GM12878 (cell line): ENCODE data around the gene PRMT1. TPM values are rescaled to one million over a fixed set of nuclear protein-coding genes. Genes with fewer than 3 reads are reported as not detected.

Experiments
- ASH2L ChIP-seq: fragments of 300-600, 200-600 bp; sonication (generic); IDR thresholded peaks from 2 replicates; pipeline ENCODE4 v1.6.1; 2017; ENCODE audit warnings: low read depth, mild to moderate bottlenecking, borderline replicate concordance
- BHLHE40 ChIP-seq, 2 experiments: fragments of 450-650 bp in 1 of 2; IDR thresholded peaks; 2 replicates each; pipeline ENCODE4 v1.6.1; 2011 to 2017; ENCODE audit warnings: low read depth in 2 of 2, borderline replicate concordance in 1 of 2, improper control_type of control experiment in 1 of 2, low read length in 1 of 2, mild to moderate bottlenecking in 1 of 2
- CBX5 ChIP-seq: sonication (generic); IDR thresholded peaks from 2 replicates; pipeline ENCODE4 v1.6.1; 2016; ENCODE audit warnings: low read depth, moderate library complexity, mild to moderate bottlenecking, inconsistent platforms
- CHD4 ChIP-seq: fragments of 200-600 bp; sonication (generic); IDR thresholded peaks from 2 replicates; pipeline ENCODE4 v1.6.1; 2016; ENCODE audit warnings: mild to moderate bottlenecking
- CREB1 ChIP-seq: IDR thresholded peaks from 2 replicates; pipeline ENCODE4 v1.6.1; 2012; ENCODE audit warnings: low read depth, mild to moderate bottlenecking, inconsistent platforms
- ETV6 ChIP-seq, 2 experiments: fragments of 450-650 bp in 1 of 2; IDR thresholded peaks in 1 of 2; conservative IDR thresholded peaks in 1 of 2; 2 replicates each; pipeline ENCODE4 v1.6.1; 2014; ENCODE audit warnings: antibody characterized with exemption in 1 of 2, borderline replicate concordance in 1 of 2, low read depth in 1 of 2, mild to moderate bottlenecking in 1 of 2, moderate library complexity in 1 of 2
- KAT2A ChIP-seq: conservative IDR thresholded peaks from 2 replicates; pipeline ENCODE4 v1.6.1; 2011; ENCODE audit warnings: low read depth, low read length; ENCODE audit not compliant: control insufficient read depth
- KLF5 ChIP-seq: fragments of 450-650 bp; IDR thresholded peaks from 2 replicates; pipeline ENCODE4 v1.6.1; 2014; ENCODE audit warnings: mild to moderate bottlenecking; ENCODE audit not compliant: partially characterized antibody
- MTA3 ChIP-seq: IDR thresholded peaks from 2 replicates; pipeline ENCODE4 v1.6.1; 2012; ENCODE audit warnings: low read length, inconsistent platforms, borderline replicate concordance
- NFYA ChIP-seq: IDR thresholded peaks from 2 replicates; pipeline ENCODE4 v1.6.1; 2011; ENCODE audit warnings: low read depth, mild to moderate bottlenecking, low read length, improper control_type of control experiment, borderline replicate concordance
- RFX5 ChIP-seq: IDR thresholded peaks from 2 replicates; pipeline ENCODE4 v1.6.1; 2011; ENCODE audit warnings: low read depth, low read length, improper control_type of control experiment
- SMC3 ChIP-seq: IDR thresholded peaks from 2 replicates; pipeline ENCODE4 v1.6.1; 2011; ENCODE audit warnings: low read length, improper control_type of control experiment, borderline replicate concordance
- SREBF2 ChIP-seq: IDR thresholded peaks from 2 replicates; pipeline ENCODE4 v1.6.1; 2012; ENCODE audit warnings: mild to moderate bottlenecking, low read length
- ZNF217 ChIP-seq: fragments of 450-650 bp; IDR thresholded peaks from 2 replicates; pipeline ENCODE4 v1.6.1; 2017; ENCODE audit warnings: antibody characterized with exemption, mild to moderate bottlenecking
- ZNF622 ChIP-seq: fragments of 450-650 bp; IDR thresholded peaks from 2 replicates; pipeline ENCODE4 v1.6.1; 2017; ENCODE audit warnings: mild to moderate bottlenecking, inconsistent platforms
- polyA plus RNA-seq, 11 experiments: library from polyadenylated mRNA; depleted of rRNA in 4 of 11; unstranded in 6 of 11; stranded (reverse) in 5 of 11; fragments of >200 nt; fragmentation: Nextera tagmentation in 4 of 11; fragmentation: Illumina TruSeq in 1 of 11; extraction: Ambion mirVana in 4 of 11; extraction: Trizol in 1 of 11; gene quantifications; 1 replicate in 1 of 11; 2 replicates in 10 of 11; pipeline versions ENCODE4 v1.2.1 to v1.2.3, GENCODE V29; 2011 to 2016; ENCODE audit warnings: inconsistent platforms in 2 of 11, missing spikeins in 2 of 11, low read depth in 1 of 11
- total RNA-seq, 4 experiments: library from RNA; depleted of rRNA in 3 of 4; stranded (reverse); fragments of >200 nt in 3 of 4; fragmentation: Illumina TruSeq in 1 of 4; extraction: Trizol in 1 of 4; gene quantifications; 2 replicates each; pipeline versions ENCODE4 v1.2.1 to v1.2.3, GENCODE V29; 2013 to 2021
- TF ChIP-seq, protein P1 (sequence below): fragments of 450-650 bp; IDR thresholded peaks from 2 replicates; pipeline ENCODE4 v1.6.1; 2018; ENCODE audit warnings: borderline replicate concordance, mild to moderate bottlenecking; ENCODE audit not compliant: partially characterized antibody
- TF ChIP-seq, protein P2 (sequence below): fragments of 450-650 bp; conservative IDR thresholded peaks from 2 replicates; pipeline ENCODE4 v1.6.1; 2017; ENCODE audit warnings: mild to moderate bottlenecking, moderate library complexity
- TF ChIP-seq, protein P3 (sequence below): fragments of 150-350 bp; IDR thresholded peaks from 2 replicates; pipeline ENCODE4 v1.6.1; 2016; ENCODE audit warnings: low read depth, low read length
- TF ChIP-seq, protein P4 (sequence below): fragments of 450-650 bp; IDR thresholded peaks from 2 replicates; pipeline ENCODE4 v1.6.1; 2017; ENCODE audit warnings: antibody characterized with exemption, mild to moderate bottlenecking, moderate library complexity

PRMT1 gene
- total and polyA plus RNA-seq, 10 of the 15 experiments (the other 5 are each of a cell fraction or from before 2014, with no cell fraction given): 19.9 to 667 (median 444) TPM

DNA sequence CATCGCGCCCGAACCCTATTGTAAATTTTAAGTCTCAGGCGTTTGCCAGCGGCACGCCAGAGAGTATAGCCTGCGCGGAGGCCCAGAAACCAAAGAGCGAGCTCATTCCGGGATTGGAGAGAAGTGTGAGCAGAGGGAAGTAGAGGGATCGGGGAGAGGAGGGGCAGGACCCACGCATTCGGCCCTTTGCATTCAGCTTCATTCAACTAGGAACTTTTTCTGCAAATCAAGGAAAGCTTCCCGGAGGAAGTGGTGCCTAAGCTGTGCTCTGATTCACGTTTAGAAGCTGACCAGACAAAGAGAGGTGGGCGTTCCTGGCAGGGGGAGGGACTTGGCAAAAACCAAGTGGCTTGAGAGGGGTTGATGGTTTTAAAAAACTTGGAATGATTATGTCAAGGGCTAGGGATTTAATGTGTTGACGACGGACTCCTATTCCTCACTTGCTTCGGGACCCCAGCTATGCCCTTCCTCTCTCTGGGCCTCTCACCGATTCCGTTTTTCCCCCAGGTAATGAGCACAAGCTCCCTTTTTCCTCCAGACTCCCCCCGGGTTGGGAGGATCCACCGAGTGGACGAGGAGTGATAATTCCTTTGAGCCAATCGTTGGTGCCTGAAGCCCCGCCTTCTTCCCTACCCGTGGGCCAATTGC is 811 bp upstream of the PRMT1 start (continued):
- TF ChIP-seq, protein P1, sequence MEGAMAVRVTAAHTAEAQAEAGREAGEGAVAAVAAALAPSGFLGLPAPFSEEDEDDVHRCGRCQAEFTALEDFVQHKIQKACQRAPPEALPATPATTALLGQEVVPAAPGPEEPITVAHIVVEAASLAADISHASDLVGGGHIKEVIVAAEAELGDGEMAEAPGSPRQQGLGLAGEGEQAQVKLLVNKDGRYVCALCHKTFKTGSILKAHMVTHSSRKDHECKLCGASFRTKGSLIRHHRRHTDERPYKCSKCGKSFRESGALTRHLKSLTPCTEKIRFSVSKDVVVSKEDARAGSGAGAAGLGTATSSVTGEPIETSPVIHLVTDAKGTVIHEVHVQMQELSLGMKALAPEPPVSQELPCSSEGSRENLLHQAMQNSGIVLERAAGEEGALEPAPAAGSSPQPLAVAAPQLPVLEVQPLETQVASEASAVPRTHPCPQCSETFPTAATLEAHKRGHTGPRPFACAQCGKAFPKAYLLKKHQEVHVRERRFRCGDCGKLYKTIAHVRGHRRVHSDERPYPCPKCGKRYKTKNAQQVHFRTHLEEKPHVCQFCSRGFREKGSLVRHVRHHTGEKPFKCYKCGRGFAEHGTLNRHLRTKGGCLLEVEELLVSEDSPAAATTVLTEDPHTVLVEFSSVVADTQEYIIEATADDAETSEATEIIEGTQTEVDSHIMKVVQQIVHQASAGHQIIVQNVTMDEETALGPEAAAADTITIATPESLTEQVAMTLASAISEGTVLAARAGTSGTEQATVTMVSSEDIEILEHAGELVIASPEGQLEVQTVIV: peak; percentile 93
- TF ChIP-seq, protein P2, sequence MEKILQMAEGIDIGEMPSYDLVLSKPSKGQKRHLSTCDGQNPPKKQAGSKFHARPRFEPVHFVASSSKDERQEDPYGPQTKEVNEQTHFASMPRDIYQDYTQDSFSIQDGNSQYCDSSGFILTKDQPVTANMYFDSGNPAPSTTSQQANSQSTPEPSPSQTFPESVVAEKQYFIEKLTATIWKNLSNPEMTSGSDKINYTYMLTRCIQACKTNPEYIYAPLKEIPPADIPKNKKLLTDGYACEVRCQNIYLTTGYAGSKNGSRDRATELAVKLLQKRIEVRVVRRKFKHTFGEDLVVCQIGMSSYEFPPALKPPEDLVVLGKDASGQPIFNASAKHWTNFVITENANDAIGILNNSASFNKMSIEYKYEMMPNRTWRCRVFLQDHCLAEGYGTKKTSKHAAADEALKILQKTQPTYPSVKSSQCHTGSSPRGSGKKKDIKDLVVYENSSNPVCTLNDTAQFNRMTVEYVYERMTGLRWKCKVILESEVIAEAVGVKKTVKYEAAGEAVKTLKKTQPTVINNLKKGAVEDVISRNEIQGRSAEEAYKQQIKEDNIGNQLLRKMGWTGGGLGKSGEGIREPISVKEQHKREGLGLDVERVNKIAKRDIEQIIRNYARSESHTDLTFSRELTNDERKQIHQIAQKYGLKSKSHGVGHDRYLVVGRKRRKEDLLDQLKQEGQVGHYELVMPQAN: peak; percentile 80
- TF ChIP-seq, protein P3, sequence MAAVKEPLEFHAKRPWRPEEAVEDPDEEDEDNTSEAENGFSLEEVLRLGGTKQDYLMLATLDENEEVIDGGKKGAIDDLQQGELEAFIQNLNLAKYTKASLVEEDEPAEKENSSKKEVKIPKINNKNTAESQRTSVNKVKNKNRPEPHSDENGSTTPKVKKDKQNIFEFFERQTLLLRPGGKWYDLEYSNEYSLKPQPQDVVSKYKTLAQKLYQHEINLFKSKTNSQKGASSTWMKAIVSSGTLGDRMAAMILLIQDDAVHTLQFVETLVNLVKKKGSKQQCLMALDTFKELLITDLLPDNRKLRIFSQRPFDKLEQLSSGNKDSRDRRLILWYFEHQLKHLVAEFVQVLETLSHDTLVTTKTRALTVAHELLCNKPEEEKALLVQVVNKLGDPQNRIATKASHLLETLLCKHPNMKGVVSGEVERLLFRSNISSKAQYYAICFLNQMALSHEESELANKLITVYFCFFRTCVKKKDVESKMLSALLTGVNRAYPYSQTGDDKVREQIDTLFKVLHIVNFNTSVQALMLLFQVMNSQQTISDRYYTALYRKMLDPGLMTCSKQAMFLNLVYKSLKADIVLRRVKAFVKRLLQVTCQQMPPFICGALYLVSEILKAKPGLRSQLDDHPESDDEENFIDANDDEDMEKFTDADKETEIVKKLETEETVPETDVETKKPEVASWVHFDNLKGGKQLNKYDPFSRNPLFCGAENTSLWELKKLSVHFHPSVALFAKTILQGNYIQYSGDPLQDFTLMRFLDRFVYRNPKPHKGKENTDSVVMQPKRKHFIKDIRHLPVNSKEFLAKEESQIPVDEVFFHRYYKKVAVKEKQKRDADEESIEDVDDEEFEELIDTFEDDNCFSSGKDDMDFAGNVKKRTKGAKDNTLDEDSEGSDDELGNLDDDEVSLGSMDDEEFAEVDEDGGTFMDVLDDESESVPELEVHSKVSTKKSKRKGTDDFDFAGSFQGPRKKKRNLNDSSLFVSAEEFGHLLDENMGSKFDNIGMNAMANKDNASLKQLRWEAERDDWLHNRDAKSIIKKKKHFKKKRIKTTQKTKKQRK: no peak
- TF ChIP-seq SREBF2: 0 out of 2 replicates have a peak, but pooled peaks have one; percentile 9
- 0 out of 2 replicates have a peak, but pooled peaks have one; percentile 38 for TF ChIP-seq MTA3
- TF ChIP-seq ETV6 (conservative IDR thresholded peaks at IDR 0.05 in 1 of 2, IDR thresholded peaks at IDR 0.05 in 1 of 2; ENCODE audit: borderline replicate concordance in 1 of 2, low read depth in 1 of 2): no peak
- TF ChIP-seq KAT2A: no peak
- TF ChIP-seq CREB1: no peak
- TF ChIP-seq SMC3: no peak
- peak; percentile 92; the same call in 1 of the 2 replicates for TF ChIP-seq CHD4
- TF ChIP-seq ZNF217: peak; percentile 98
- TF ChIP-seq NFYA: no peak
- peak; percentile 99 for TF ChIP-seq KLF5
- TF ChIP-seq ZNF622: no peak
- TF ChIP-seq BHLHE40 (IDR thresholded peaks at IDR 0.05; ENCODE audit: borderline replicate concordance in 1 of 2, low read depth in 2 of 2, low read length in 1 of 2): peak; percentile 96 to 97
- TF ChIP-seq, protein P4, sequence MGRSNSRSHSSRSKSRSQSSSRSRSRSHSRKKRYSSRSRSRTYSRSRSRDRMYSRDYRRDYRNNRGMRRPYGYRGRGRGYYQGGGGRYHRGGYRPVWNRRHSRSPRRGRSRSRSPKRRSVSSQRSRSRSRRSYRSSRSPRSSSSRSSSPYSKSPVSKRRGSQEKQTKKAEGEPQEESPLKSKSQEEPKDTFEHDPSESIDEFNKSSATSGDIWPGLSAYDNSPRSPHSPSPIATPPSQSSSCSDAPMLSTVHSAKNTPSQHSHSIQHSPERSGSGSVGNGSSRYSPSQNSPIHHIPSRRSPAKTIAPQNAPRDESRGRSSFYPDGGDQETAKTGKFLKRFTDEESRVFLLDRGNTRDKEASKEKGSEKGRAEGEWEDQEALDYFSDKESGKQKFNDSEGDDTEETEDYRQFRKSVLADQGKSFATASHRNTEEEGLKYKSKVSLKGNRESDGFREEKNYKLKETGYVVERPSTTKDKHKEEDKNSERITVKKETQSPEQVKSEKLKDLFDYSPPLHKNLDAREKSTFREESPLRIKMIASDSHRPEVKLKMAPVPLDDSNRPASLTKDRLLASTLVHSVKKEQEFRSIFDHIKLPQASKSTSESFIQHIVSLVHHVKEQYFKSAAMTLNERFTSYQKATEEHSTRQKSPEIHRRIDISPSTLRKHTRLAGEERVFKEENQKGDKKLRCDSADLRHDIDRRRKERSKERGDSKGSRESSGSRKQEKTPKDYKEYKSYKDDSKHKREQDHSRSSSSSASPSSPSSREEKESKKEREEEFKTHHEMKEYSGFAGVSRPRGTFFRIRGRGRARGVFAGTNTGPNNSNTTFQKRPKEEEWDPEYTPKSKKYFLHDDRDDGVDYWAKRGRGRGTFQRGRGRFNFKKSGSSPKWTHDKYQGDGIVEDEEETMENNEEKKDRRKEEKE: peak; percentile 96
- TF ChIP-seq CBX5: no peak
- no peak for TF ChIP-seq RFX5
- TF ChIP-seq ASH2L: no peak
